OCI-LY7 (cell line): Measurements from ENCODE around the gene RBM20. TPM values are rescaled to one million over a fixed set of nuclear protein-coding genes. Genes with fewer than 3 reads are reported as not detected.

Source experiments
- BruUV-seq: library from RNA; stranded (reverse); fragments of 400-500 nt; replicated peaks from 2 replicates; lab custom pipeline; 2021; lab: Mats Ljungman, UMichigan
- CTCF ChIA-PET: fragments of 300-600 bp; sonication (Branson Sonifier 250); formaldehyde crosslinking; loops from one replicate; lab custom pipeline; 2022; ENCODE audit warnings: antibody characterized with exemption; ENCODE audit not compliant: unreplicated experiment; lab: Charles Lee
- POLR2A ChIA-PET: fragments of 300-600 bp; sonication (Branson Sonifier 250); formaldehyde crosslinking; loops from one replicate; lab custom pipeline; 2022; ENCODE audit warnings: antibody characterized with exemption; lab: Charles Lee
- DNase-seq: peaks from one replicate; pipeline ENCODE4 v3.0.0-alpha.2; 2015; ENCODE audit warnings: low spot score
- H2AFZ ChIP-seq: fragments of 200-600 bp; sonication (generic), shearing (Covaris generic); 2 replicates; pipeline ENCODE4 v1.6.1; 2014; ENCODE audit warnings: mild to moderate bottlenecking, antibody characterized with exemption, low read length, moderate library complexity
- H3K27ac ChIP-seq: fragments of 200-600 bp; sonication (generic); 2 replicates; pipeline ENCODE4 v1.5.1; 2014; ENCODE audit warnings: mixed run types, low read depth, mild to moderate bottlenecking, moderate library complexity, low read length, inconsistent platforms; ENCODE audit not compliant: poor library complexity, severe bottlenecking
- H3K36me3 ChIP-seq: fragments of 200-600 bp; sonication (generic); 2 replicates; pipeline ENCODE4 v1.6.1; 2014; ENCODE audit warnings: mild to moderate bottlenecking, antibody characterized with exemption, low read length, moderate library complexity, mixed read lengths; ENCODE audit not compliant: insufficient read depth
- H3K4me1 ChIP-seq: fragments of 200-600 bp; sonication (generic); 2 replicates; pipeline ENCODE4 v1.5.1; 2014; ENCODE audit warnings: mild to moderate bottlenecking, low read length; ENCODE audit not compliant: insufficient read depth, poor library complexity, severe bottlenecking
- H3K4me2 ChIP-seq: fragments of 200-600 bp; sonication (generic); 2 replicates; pipeline ENCODE4 v1.6.1; 2014; ENCODE audit warnings: mild to moderate bottlenecking, low read length
- H3K4me3 ChIP-seq: fragments of 200-600 bp; sonication (generic); 2 replicates; pipeline ENCODE4 v1.5.1; 2014; ENCODE audit warnings: mild to moderate bottlenecking, low read depth, low read length; ENCODE audit not compliant: poor library complexity, severe bottlenecking
- H3K79me2 ChIP-seq: fragments of 200-600 bp; sonication (generic); 2 replicates; pipeline ENCODE4 v1.6.1; 2016; ENCODE audit warnings: low read depth, mild to moderate bottlenecking, low read length, moderate library complexity, mixed read lengths; ENCODE audit not compliant: insufficient read depth
- H3K9me2 ChIP-seq: fragments of 200-600 bp; sonication (generic); 2 replicates; pipeline ENCODE4 v1.6.1; 2016; ENCODE audit warnings: mild to moderate bottlenecking, low read length, mixed read lengths; ENCODE audit not compliant: insufficient read depth
- H3K9me3 ChIP-seq: fragments of 200-600 bp; sonication (generic); 2 replicates; pipeline ENCODE4 v1.6.1; 2014; ENCODE audit warnings: mild to moderate bottlenecking, mixed run types, low read length, mixed read lengths
- H4K20me1 ChIP-seq: fragments of 200-600 bp; sonication (generic); 2 replicates; pipeline ENCODE4 v1.6.1; 2014; ENCODE audit warnings: mild to moderate bottlenecking, antibody characterized with exemption, low read length, moderate library complexity, mixed read lengths; ENCODE audit not compliant: insufficient read depth
- EZH2phosphoT487 ChIP-seq: fragments of 200-600 bp; sonication (generic); IDR thresholded peaks from 2 replicates; pipeline ENCODE4 v1.6.1; 2018; ENCODE audit warnings: low read depth, borderline replicate concordance, mild to moderate bottlenecking, mixed run types, antibody characterized with exemption, low read length, moderate library complexity, mixed read lengths
- intact Hi-C: fragments of 100-400 bp; cut with micrococcal nuclease; formaldehyde crosslinking; loops from one replicate; pipeline ENCODE4 v1.10.0; 2022; ENCODE audit not compliant: unreplicated experiment
- total RNA-seq, 2 experiments: library from RNA; depleted of rRNA in 1 of 2; stranded (reverse); fragments of >200 nt in 1 of 2; shearing (Covaris generic) in 1 of 2; gene quantifications; 2 replicates each; pipeline ENCODE4 v1.2.3, GENCODE V29; 2014 to 2022
- TF ChIP-seq, protein P1 (sequence below): fragments of 200-600 bp; sonication (generic); conservative IDR thresholded peaks from 2 replicates; pipeline ENCODE4 v1.5.1; 2014; ENCODE audit warnings: mild to moderate bottlenecking, antibody characterized with exemption, low read length, moderate library complexity, mixed read lengths

The RBM20 gene
- total RNA-seq, 2 experiments from 2014 or later, result 0.35 to 1.0 TPM

DNA sequence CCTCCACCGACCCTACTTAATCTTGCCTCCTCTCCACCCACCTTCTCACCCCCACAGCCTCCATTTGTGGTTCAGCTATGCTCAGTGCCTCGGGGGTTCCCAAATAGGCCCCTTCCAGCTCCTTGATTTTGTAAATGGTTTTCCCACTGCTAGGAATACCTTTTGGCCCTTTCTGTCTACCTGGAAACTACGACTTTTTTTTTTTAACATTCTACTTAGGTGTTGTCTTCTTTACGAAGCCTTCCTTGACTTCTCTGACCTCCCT, 200.4 kb downstream of the RBM20 start:
- peak overlapping the region; percentile 27; the same call in 1 of the 2 replicates for H2AFZ ChIP-seq
- peaks cover 93% of the 10 kb centered on the region for H3K4me1 ChIP-seq
- ChIA-PET CTCF (interaction anchor here (1.0 to 5.6 kb wide), 3 partner anchors 15 to 25 kb away, joined by 3 to 39 read pairs (median 3); no protein-coding TSS in a partner anchor), POLR2A (interaction anchor here (0.7 to 6.8 kb wide), 12 partner anchors 7 to 74 kb away, joined by 3 to 121 read pairs (median 5); partner anchors contain the start of gene PDCD4)
- BruUV-seq, result no TSS peak
- DNase-seq, result no peak
- no peaks in the 10 kb centered on the region for H3K36me3 ChIP-seq
- peak overlapping the region; percentile 58 for H3K4me3 ChIP-seq
- intact Hi-C loops, result no loop called here
- H3K79me2 ChIP-seq, result no peaks in the 10 kb centered on the region; the same call in 1 of the 2 replicates
- TF ChIP-seq, protein P1, sequence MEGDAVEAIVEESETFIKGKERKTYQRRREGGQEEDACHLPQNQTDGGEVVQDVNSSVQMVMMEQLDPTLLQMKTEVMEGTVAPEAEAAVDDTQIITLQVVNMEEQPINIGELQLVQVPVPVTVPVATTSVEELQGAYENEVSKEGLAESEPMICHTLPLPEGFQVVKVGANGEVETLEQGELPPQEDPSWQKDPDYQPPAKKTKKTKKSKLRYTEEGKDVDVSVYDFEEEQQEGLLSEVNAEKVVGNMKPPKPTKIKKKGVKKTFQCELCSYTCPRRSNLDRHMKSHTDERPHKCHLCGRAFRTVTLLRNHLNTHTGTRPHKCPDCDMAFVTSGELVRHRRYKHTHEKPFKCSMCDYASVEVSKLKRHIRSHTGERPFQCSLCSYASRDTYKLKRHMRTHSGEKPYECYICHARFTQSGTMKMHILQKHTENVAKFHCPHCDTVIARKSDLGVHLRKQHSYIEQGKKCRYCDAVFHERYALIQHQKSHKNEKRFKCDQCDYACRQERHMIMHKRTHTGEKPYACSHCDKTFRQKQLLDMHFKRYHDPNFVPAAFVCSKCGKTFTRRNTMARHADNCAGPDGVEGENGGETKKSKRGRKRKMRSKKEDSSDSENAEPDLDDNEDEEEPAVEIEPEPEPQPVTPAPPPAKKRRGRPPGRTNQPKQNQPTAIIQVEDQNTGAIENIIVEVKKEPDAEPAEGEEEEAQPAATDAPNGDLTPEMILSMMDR, result no peak
- no peak for TF ChIP-seq EZH2phosphoT487
- no peaks in the 10 kb centered on the region for H3K9me2 ChIP-seq
- H3K4me2 ChIP-seq, result peak overlapping the region; percentile 87
- no peaks in the 10 kb centered on the region for H4K20me1 ChIP-seq
- no peaks in the 10 kb centered on the region for H3K9me3 ChIP-seq
- peak overlapping the region; percentile 97 for H3K27ac ChIP-seq

DNA sequence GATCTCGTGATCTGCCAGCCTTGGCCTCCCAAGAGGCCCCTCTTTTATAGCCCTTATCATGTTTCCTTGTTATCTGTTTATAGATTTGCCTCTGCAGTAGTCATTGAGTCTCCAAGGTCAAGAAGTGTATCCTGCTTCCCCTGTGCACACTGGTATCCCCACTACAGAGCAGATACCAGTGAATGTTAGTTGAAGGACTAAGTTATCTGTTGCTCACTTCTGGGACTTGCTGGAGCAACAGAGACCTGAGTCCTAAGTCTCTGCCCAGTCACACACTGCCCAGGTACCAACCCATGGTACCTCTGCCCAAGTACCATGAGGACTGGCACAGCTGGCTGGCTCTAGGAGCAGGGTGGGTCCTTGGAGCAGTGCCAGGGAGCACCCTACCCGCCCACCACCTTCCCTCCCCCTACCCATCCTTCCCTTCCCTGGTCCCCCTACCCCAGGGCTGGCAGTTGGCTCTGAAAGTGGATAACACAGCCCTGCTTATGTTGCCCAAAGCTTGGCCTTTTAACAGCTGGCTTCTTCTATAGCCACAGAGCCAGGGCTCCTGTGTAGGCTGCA, 201.1 kb downstream of the RBM20 start:
- ChIA-PET CTCF (interaction anchor here (5.6 kb wide), 1 partner anchor 14 kb away, joined by 39 read pairs; no protein-coding TSS in a partner anchor), POLR2A (interaction anchor here (0.7 to 6.8 kb wide), 8 partner anchors 8 to 45 kb away, joined by 3 to 121 read pairs (median 10); no protein-coding TSS in a partner anchor)
- no peak overlapping the region for H3K4me3 ChIP-seq
- DNase-seq, result no peak
- BruUV-seq, result no TSS peak
- no peaks in the 10 kb centered on the region; the same call in 1 of the 2 replicates for H3K79me2 ChIP-seq
- no peaks in the 10 kb centered on the region for H4K20me1 ChIP-seq
- peak overlapping the region; percentile 40 for H3K27ac ChIP-seq
- intact Hi-C loops, result no loop called here
- no peaks in the 10 kb centered on the region for H3K9me3 ChIP-seq
- no peaks in the 10 kb centered on the region for H3K9me2 ChIP-seq
- no peaks in the 10 kb centered on the region for H3K36me3 ChIP-seq
- TF ChIP-seq, protein P1, result no peak
- TF ChIP-seq EZH2phosphoT487, result no peak
- H3K4me1 ChIP-seq, result peaks cover 91% of the 10 kb centered on the region
- H3K4me2 ChIP-seq, result peak overlapping the region; percentile 47
- H2AFZ ChIP-seq, result peak overlapping the region; percentile 6; the same call in 1 of the 2 replicates
